GM12878 (cell line): Measurements from ENCODE around the gene PON3. TPM values are rescaled to one million over a fixed set of nuclear protein-coding genes. Genes with fewer than 3 reads are reported as not detected.

Experiments
- ATAC-seq: fragments of 200-7000 bp; cut with Tn5 transposase; 3 replicates; pipeline ENCODE4 v1.9.1; 2020; ENCODE audit warnings: mild to moderate bottlenecking, moderate library complexity
- BruUV-seq: library from RNA; stranded (reverse); fragments of 400-500 nt; replicated peaks from 2 replicates; lab custom pipeline; 2021; lab: Mats Ljungman, UMichigan
- CTCF ChIA-PET: fragments of 300-600 bp; sonication (Branson Sonifier 250); formaldehyde crosslinking; extraction: SDS; loops from one replicate; lab custom pipeline; 2021; ENCODE audit warnings: inconsistent platforms; lab: Yijun Ruan, JAX
- POLR2A ChIA-PET: fragments of 350-600 bp; formaldehyde crosslinking; extraction: SDS; loops from one replicate; lab custom pipeline; 2021; ENCODE audit warnings: inconsistent platforms; lab: Charles Lee
- RAD21 ChIA-PET: fragments of 300-600 bp; sonication (Branson Sonifier 250); formaldehyde crosslinking; loops from one replicate; lab custom pipeline; 2023; ENCODE audit warnings: antibody characterized with exemption; ENCODE audit not compliant: unreplicated experiment; lab: Charles Lee
- SMC1A ChIA-PET: fragments of 300-600 bp; sonication (Branson Sonifier 250); formaldehyde crosslinking; loops from one replicate; lab custom pipeline; 2023; ENCODE audit not compliant: unreplicated experiment, uncharacterized antibody; lab: Charles Lee
- DNase-seq: peaks from one replicate; pipeline ENCODE4 v3.0.0-alpha.2; 2011; ENCODE audit warnings: low read depth, low spot score
- FAIRE-seq: peaks from 3 replicates; lab custom pipeline; 2011; peaks lifted over from hg19 to GRCh38; lab: Jason Lieb, UNC
- H2AFZ ChIP-seq: 2 replicates; pipeline ENCODE4 v1.6.0; 2011; ENCODE audit warnings: low read depth, low read length, control low read depth; ENCODE audit not compliant: control insufficient read depth
- H3K27ac ChIP-seq: 2 replicates; pipeline ENCODE4 v1.5.1; 2011; ENCODE audit warnings: control low read depth; ENCODE audit not compliant: control insufficient read depth, insufficient read depth
- H3K27me3 ChIP-seq, 2 experiments: replicated peaks in 1 of 2; 2 replicates each; pipeline versions ENCODE4 v1.6.0 to v1.6.1; 2011; ENCODE audit warnings: low read length in 1 of 2; ENCODE audit not compliant: control insufficient read depth in 2 of 2, insufficient read depth in 2 of 2
- H3K36me3 ChIP-seq, 2 experiments: 2 replicates each; pipeline ENCODE4 v1.5.1; 2011; ENCODE audit warnings: low read length in 1 of 2; ENCODE audit not compliant: control insufficient read depth in 2 of 2, insufficient read depth in 2 of 2
- H3K4me1 ChIP-seq: 2 replicates; pipeline ENCODE4 v1.6.1; 2011; ENCODE audit warnings: mild to moderate bottlenecking, low read length, moderate library complexity, mixed read lengths; ENCODE audit not compliant: control insufficient read depth, insufficient read depth
- H3K4me2 ChIP-seq: 2 replicates; pipeline ENCODE4 v1.6.0; 2011; ENCODE audit warnings: control low read depth; ENCODE audit not compliant: control insufficient read depth, insufficient read depth
- H3K4me3 ChIP-seq: fragments of 200-600 bp; sonication (generic); 2 replicates; pipeline ENCODE4 v1.5.1; 2016
- H3K79me2 ChIP-seq: 2 replicates; pipeline ENCODE4 v1.6.0; 2011; ENCODE audit warnings: low read length; ENCODE audit not compliant: control insufficient read depth, insufficient read depth
- H3K9ac ChIP-seq: 2 replicates; pipeline ENCODE4 v1.8.0; 2011; ENCODE audit warnings: low read length, control low read depth, mixed read lengths; ENCODE audit not compliant: control insufficient read depth, insufficient read depth
- H3K9me3 ChIP-seq: replicated peaks from 3 replicates; pipeline ENCODE4 v1.5.1; 2011; ENCODE audit warnings: mild to moderate bottlenecking, low read length; ENCODE audit not compliant: control insufficient read depth, insufficient read depth
- H4K20me1 ChIP-seq: 2 replicates; pipeline ENCODE4 v1.6.0; 2011; ENCODE audit not compliant: control insufficient read depth, insufficient read depth
- BACH1 ChIP-seq: fragments of 450-650 bp; IDR thresholded peaks from 2 replicates; pipeline ENCODE4 v1.6.1; 2017; ENCODE audit warnings: mild to moderate bottlenecking, borderline replicate concordance
- CEBPZ ChIP-seq: fragments of 150-350 bp; IDR thresholded peaks from 2 replicates; pipeline ENCODE4 v1.6.1; 2016; ENCODE audit warnings: low read depth, low read length
- E4F1 ChIP-seq: fragments of 450-650 bp; IDR thresholded peaks from 2 replicates; pipeline ENCODE4 v1.6.1; 2018; ENCODE audit warnings: borderline replicate concordance, mild to moderate bottlenecking; ENCODE audit not compliant: partially characterized antibody
- ELK1 ChIP-seq: IDR thresholded peaks from 2 replicates; pipeline ENCODE4 v1.6.1; 2012; ENCODE audit warnings: low read depth, low read length, improper control_type of control experiment
- IRF5 ChIP-seq: fragments of 450-650 bp; IDR thresholded peaks from 2 replicates; pipeline ENCODE4 v1.6.1; 2017; ENCODE audit warnings: borderline replicate concordance
- KDM1A ChIP-seq: fragments of 200-600 bp; sonication (generic); IDR thresholded peaks from 2 replicates; pipeline ENCODE4 v1.6.1; 2016; ENCODE audit warnings: borderline replicate concordance
- MTA3 ChIP-seq: IDR thresholded peaks from 2 replicates; pipeline ENCODE4 v1.6.1; 2012; ENCODE audit warnings: low read length, inconsistent platforms, borderline replicate concordance
- NFXL1 ChIP-seq: fragments of 450-650 bp; IDR thresholded peaks from 2 replicates; pipeline ENCODE4 v1.6.1; 2017; ENCODE audit warnings: antibody characterized with exemption, mild to moderate bottlenecking, borderline replicate concordance
- SIN3A ChIP-seq: IDR thresholded peaks from 2 replicates; pipeline ENCODE4 v1.6.1; 2012; ENCODE audit warnings: low read depth, low read length, improper control_type of control experiment
- SP1 ChIP-seq: IDR thresholded peaks from one replicate; pipeline ENCODE4 v1.6.1; 2011; ENCODE audit warnings: low read depth, low read length
- YBX1 ChIP-seq: fragments of 450-650 bp; IDR thresholded peaks from 2 replicates; pipeline ENCODE4 v1.6.1; 2016; ENCODE audit warnings: antibody characterized with exemption
- ZNF217 ChIP-seq: fragments of 450-650 bp; IDR thresholded peaks from 2 replicates; pipeline ENCODE4 v1.6.1; 2017; ENCODE audit warnings: antibody characterized with exemption, mild to moderate bottlenecking
- ZNF622 ChIP-seq: fragments of 450-650 bp; IDR thresholded peaks from 2 replicates; pipeline ENCODE4 v1.6.1; 2017; ENCODE audit warnings: mild to moderate bottlenecking, inconsistent platforms
- WGBS: methylation state at CpG from one replicate; pipeline ENCODE4 v1.1.6; 2016; ENCODE audit warnings: low lambda C conversion rate; ENCODE audit not compliant: insufficient replicate concordance, insufficient coverage; ENCODE audit errors: missing lambda C conversion rate; 5-methylcytosine and 5-hydroxymethylcytosine counted together
- in situ Hi-C: fragments of 300-500 bp; cut with MboI; formaldehyde crosslinking; loops from 9 replicates; pipeline ENCODE4 v1.14.3; 2018; ENCODE audit warnings: mixed read lengths
- intact Hi-C: fragments of 100-400 bp; cut with micrococcal nuclease; formaldehyde crosslinking; loops from one replicate; pipeline ENCODE4 v1.14.2; 2022; ENCODE audit not compliant: unreplicated experiment
- polyA plus RNA-seq, 11 experiments: library from polyadenylated mRNA; depleted of rRNA in 4 of 11; unstranded in 6 of 11; stranded (reverse) in 5 of 11; fragments of >200 nt; fragmentation: Nextera tagmentation in 4 of 11; fragmentation: Illumina TruSeq in 1 of 11; extraction: Ambion mirVana in 4 of 11; extraction: Trizol in 1 of 11; gene quantifications; 1 replicate in 1 of 11; 2 replicates in 10 of 11; pipeline versions ENCODE4 v1.2.1 to v1.2.3, GENCODE V29; 2011 to 2016; ENCODE audit warnings: inconsistent platforms in 2 of 11, missing spikeins in 2 of 11, low read depth in 1 of 11
- total RNA-seq, 4 experiments: library from RNA; depleted of rRNA in 3 of 4; stranded (reverse); fragments of >200 nt in 3 of 4; fragmentation: Illumina TruSeq in 1 of 4; extraction: Trizol in 1 of 4; gene quantifications; 2 replicates each; pipeline versions ENCODE4 v1.2.1 to v1.2.3, GENCODE V29; 2013 to 2021

Gene PON3
- total and polyA plus RNA-seq, 10 of the 15 experiments (the other 5 are each of a cell fraction or from before 2014, with no cell fraction given) = 0.45 to 2.0 (median 0.91) TPM

DNA sequence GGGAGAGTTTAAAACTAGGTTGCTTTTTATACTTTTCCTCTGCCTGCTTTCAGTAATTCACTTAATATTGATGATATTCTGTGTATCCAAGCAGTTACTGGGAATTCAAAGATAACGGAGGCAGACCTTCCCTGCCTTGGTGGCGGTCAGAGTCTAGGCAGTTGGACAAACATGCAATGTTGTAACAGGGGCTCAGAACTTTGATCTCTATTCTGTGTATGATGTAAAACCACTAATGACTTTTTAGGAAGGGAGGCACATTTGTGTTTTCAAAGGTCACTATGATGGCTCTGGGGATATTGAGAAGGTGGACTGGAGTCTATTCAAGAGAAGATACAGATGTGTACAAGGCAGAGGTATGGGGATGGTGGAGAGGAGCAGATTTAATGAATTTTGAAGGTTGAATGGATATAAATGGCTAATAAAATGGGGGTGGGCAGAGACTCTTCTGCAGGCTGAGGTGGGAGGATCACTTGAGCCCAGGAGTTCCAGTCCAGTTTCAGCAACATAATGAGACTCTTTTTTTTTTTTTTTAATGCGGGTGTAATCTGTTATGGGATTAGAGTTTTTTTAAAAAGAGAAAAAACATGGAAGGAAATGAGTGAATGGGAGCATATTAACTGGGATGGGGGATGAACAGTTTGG is 44.3 kb upstream of the PON3 start (continued):
- no peak for TF ChIP-seq CEBPZ
- TF ChIP-seq SP1 = no peak
- no peak for TF ChIP-seq E4F1
- TF ChIP-seq YBX1 = no peak

- no TSS peak for BruUV-seq
- Histone ChIP-seq H3K9me3 (no peaks in the 10 kb centered on the region), H2AFZ (no peak overlapping the region), H3K27me3 (no peaks in the 10 kb centered on the region), H3K4me3 (no peak overlapping the region), H4K20me1 (no peaks in the 10 kb centered on the region), H3K9ac (no peak overlapping the region), H3K79me2 (no peaks in the 10 kb centered on the region), H3K36me3 (no peaks in the 10 kb centered on the region; a peak in 1 of 4 replicates), H3K4me2 (no peak overlapping the region), H3K27ac (no peak overlapping the region), H3K4me1 (no peaks in the 10 kb centered on the region)
- ChIA-PET POLR2A (interaction anchor here (1.0 to 2.5 kb wide), 3 partner anchors 9 to 14 kb away, joined by 5 to 9 read pairs (median 7); no protein-coding TSS in a partner anchor), CTCF (interaction anchor here (1.1 to 3.1 kb wide), 5 partner anchors 9 to 40 kb away, joined by 3 to 22 read pairs (median 10); no protein-coding TSS in a partner anchor), SMC1A (interaction anchor here (0.9 to 3.8 kb wide), 8 partner anchors 10 to 189 kb away, joined by 3 to 21 read pairs (median 13); no protein-coding TSS in a partner anchor), RAD21 (interaction anchor here (1.4 to 4.7 kb wide), 4 partner anchors 8 to 41 kb away, joined by 4 to 36 read pairs (median 10); no protein-coding TSS in a partner anchor)
- no peak for ATAC-seq
- whole genome bisulfite sequencing = 57% methylated on average over 4 of the region's 4 CpGs
- DNase-seq = no peak
- no peak for FAIRE-seq
- in situ Hi-C loops = no loop called here
- intact Hi-C loops = no loop called here
- TF ChIP-seq ZNF217 = no peak
- no peak for TF ChIP-seq ZNF622
- no peak for TF ChIP-seq BACH1
- no peak for TF ChIP-seq NFXL1
- no peak for TF ChIP-seq SIN3A
- no peak for TF ChIP-seq ELK1
- TF ChIP-seq MTA3 = no peak
- no peak for TF ChIP-seq KDM1A
- no peak for TF ChIP-seq IRF5
Observed at GRCh38 chr7:95436407-95436806, 40.2 kb upstream of the PON3 start.
